HEK293 (cell line): ENCODE data around the gene PTK7.

Source experiments
- BCL11B ChIP-seq: fragments of 450-650 bp; formaldehyde crosslinking; IDR thresholded peaks from 2 replicates; pipeline ENCODE4 v1.5.1; 2016; ENCODE audit warnings: low read depth, missing biosample characterization, missing genetic modification characterization
- ELK4 ChIP-seq: IDR thresholded peaks from 2 replicates; pipeline ENCODE4 v1.6.1; 2011; ENCODE audit warnings: mild to moderate bottlenecking, low read depth, low read length, borderline replicate concordance
- FEZF1 ChIP-seq: fragments of 450-650 bp; formaldehyde crosslinking; IDR thresholded peaks from 2 replicates; pipeline ENCODE4 v1.5.1; 2016; ENCODE audit warnings: missing biosample characterization, missing genetic modification characterization
- KLF17 ChIP-seq: fragments of 450-650 bp; formaldehyde crosslinking; IDR thresholded peaks from 2 replicates; pipeline ENCODE4 v1.5.1; 2016; ENCODE audit warnings: missing biosample characterization, missing genetic modification characterization
- MZF1 ChIP-seq: fragments of 450-650 bp; formaldehyde crosslinking; IDR thresholded peaks from 2 replicates; pipeline ENCODE4 v1.5.1; 2017; ENCODE audit warnings: missing biosample characterization, missing genetic modification characterization, borderline replicate concordance
- REPIN1 ChIP-seq: fragments of 450-650 bp; formaldehyde crosslinking; IDR thresholded peaks from 2 replicates; pipeline ENCODE4 v1.5.1; 2017; ENCODE audit warnings: missing biosample characterization, missing genetic modification characterization, low read depth
- SETDB1 ChIP-seq: IDR thresholded peaks from one replicate; pipeline ENCODE4 v1.6.1; 2017; ENCODE audit warnings: mild to moderate bottlenecking, low read length, moderate library complexity, mixed read lengths; ENCODE audit not compliant: insufficient read length
- ZBTB10 ChIP-seq: fragments of 450-650 bp; formaldehyde crosslinking; IDR thresholded peaks from 2 replicates; pipeline ENCODE4 v1.5.1; 2016; ENCODE audit warnings: missing biosample characterization, missing genetic modification characterization
- ZBTB21 ChIP-seq: fragments of 450-650 bp; formaldehyde crosslinking; IDR thresholded peaks from 2 replicates; pipeline ENCODE4 v1.5.1; 2017; ENCODE audit warnings: missing biosample characterization, missing genetic modification characterization
- ZBTB48 ChIP-seq: fragments of 450-650 bp; formaldehyde crosslinking; IDR thresholded peaks from 2 replicates; pipeline ENCODE4 v1.5.1; 2016; ENCODE audit warnings: missing biosample characterization, missing genetic modification characterization
- ZFP3 ChIP-seq: fragments of 450-650 bp; formaldehyde crosslinking; IDR thresholded peaks from 2 replicates; pipeline ENCODE4 v1.5.1; 2016; ENCODE audit warnings: low read depth, missing biosample characterization, missing genetic modification characterization
- ZFP69B ChIP-seq: fragments of 450-650 bp; formaldehyde crosslinking; IDR thresholded peaks from 2 replicates; pipeline ENCODE4 v1.5.1; 2016; ENCODE audit warnings: missing biosample characterization, missing genetic modification characterization
- ZNF132 ChIP-seq: fragments of 450-650 bp; formaldehyde crosslinking; IDR thresholded peaks from 2 replicates; pipeline ENCODE4 v1.5.1; 2017; ENCODE audit warnings: missing biosample characterization, missing genetic modification characterization, borderline replicate concordance
- ZNF157 ChIP-seq: fragments of 450-650 bp; formaldehyde crosslinking; IDR thresholded peaks from 2 replicates; pipeline ENCODE4 v1.5.1; 2016; ENCODE audit warnings: missing biosample characterization, missing genetic modification characterization
- ZNF175 ChIP-seq: fragments of 450-650 bp; formaldehyde crosslinking; IDR thresholded peaks from 2 replicates; pipeline ENCODE4 v1.5.1; 2016; ENCODE audit warnings: missing biosample characterization, missing genetic modification characterization
- ZNF2 ChIP-seq: fragments of 450-650 bp; formaldehyde crosslinking; IDR thresholded peaks from 2 replicates; pipeline ENCODE4 v1.5.1; 2016; ENCODE audit warnings: missing biosample characterization, missing genetic modification characterization
- ZNF302 ChIP-seq: fragments of 450-650 bp; formaldehyde crosslinking; IDR thresholded peaks from 2 replicates; pipeline ENCODE4 v1.5.1; 2016; ENCODE audit warnings: missing biosample characterization, missing genetic modification characterization, low read depth
- ZNF311 ChIP-seq: fragments of 450-650 bp; formaldehyde crosslinking; IDR thresholded peaks from 2 replicates; pipeline ENCODE4 v1.5.1; 2017; ENCODE audit warnings: missing biosample characterization, missing genetic modification characterization, borderline replicate concordance
- ZNF354C ChIP-seq: fragments of 450-650 bp; formaldehyde crosslinking; IDR thresholded peaks from 2 replicates; pipeline ENCODE4 v1.5.1; 2016; ENCODE audit warnings: missing biosample characterization, missing genetic modification characterization, low read depth, borderline replicate concordance
- ZNF366 ChIP-seq: fragments of 450-650 bp; formaldehyde crosslinking; conservative IDR thresholded peaks from 2 replicates; pipeline ENCODE4 v1.5.1; 2016; ENCODE audit warnings: missing biosample characterization, missing genetic modification characterization
- ZNF580 ChIP-seq: fragments of 450-650 bp; formaldehyde crosslinking; IDR thresholded peaks from 2 replicates; pipeline ENCODE4 v1.5.1; 2016; ENCODE audit warnings: missing biosample characterization, missing genetic modification characterization
- ZNF623 ChIP-seq: fragments of 450-650 bp; formaldehyde crosslinking; IDR thresholded peaks from 2 replicates; pipeline ENCODE4 v1.5.1; 2016; ENCODE audit warnings: missing biosample characterization, missing genetic modification characterization
- ZNF704 ChIP-seq: fragments of 450-650 bp; formaldehyde crosslinking; IDR thresholded peaks from 2 replicates; pipeline ENCODE4 v1.5.1; 2016; ENCODE audit warnings: missing biosample characterization, missing genetic modification characterization
- ZNF830 ChIP-seq: fragments of 450-650 bp; IDR thresholded peaks from 2 replicates; pipeline ENCODE4 v1.5.0; 2018; ENCODE audit warnings: missing biosample characterization, missing genetic modification characterization, low read depth, mild to moderate bottlenecking, moderate library complexity
- ZNF837 ChIP-seq: fragments of 450-650 bp; formaldehyde crosslinking; IDR thresholded peaks from 2 replicates; pipeline ENCODE4 v1.5.1; 2016; ENCODE audit warnings: missing biosample characterization, missing genetic modification characterization
- TF ChIP-seq, protein P1 (sequence below): fragments of 450-650 bp; formaldehyde crosslinking; IDR thresholded peaks from 2 replicates; pipeline ENCODE4 v1.5.1; 2016; ENCODE audit warnings: missing biosample characterization, missing genetic modification characterization
- TF ChIP-seq, protein P2 (sequence below): fragments of 450-650 bp; formaldehyde crosslinking; optimal IDR thresholded peaks from 2 replicates; pipeline ENCODE3; 2016; ENCODE audit warnings: missing biosample characterization, mild to moderate bottlenecking, missing genetic modification characterization
- TF ChIP-seq, protein P3 (sequence below): fragments of 450-650 bp; formaldehyde crosslinking; IDR thresholded peaks from 2 replicates; pipeline ENCODE4 v1.5.1; 2016; ENCODE audit warnings: missing biosample characterization, missing genetic modification characterization, borderline replicate concordance

PTK7 gene

DNA sequence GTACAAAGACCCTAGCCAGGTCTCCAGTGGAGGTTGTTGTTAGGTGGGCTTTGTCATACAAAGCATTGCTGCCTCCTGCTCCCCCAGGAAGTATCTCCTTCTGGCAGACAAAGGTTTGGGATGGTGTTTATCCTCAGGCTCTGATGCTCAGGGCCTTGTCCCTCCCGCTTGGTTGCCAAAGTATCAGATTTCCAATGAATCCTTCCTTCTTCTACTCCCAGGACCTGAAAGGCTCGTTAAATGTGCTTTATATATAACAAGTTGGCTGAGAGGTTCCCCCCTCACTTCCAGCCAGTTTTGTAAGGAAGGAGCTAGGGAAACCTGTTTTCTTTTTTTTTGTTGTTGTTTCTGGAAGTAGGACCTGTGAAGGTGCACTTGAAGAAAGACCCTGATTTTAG lies 14.4 kb downstream of the PTK7 start (continued):
- TF ChIP-seq ZNF311 (no peak), BCL11B (peak; percentile 52; the same call in 1 of the 2 replicates), ZNF157 (tag by site-specific recombination) (no peak), ZNF354C (tag by site-specific recombination) (no peak), ZBTB10 (tag by site-specific recombination) (no peak), ZNF580 (tag by site-specific recombination) (0 out of 2 replicates have a peak, but pooled peaks have one; percentile 10), SETDB1 (no peak), ZNF623 (tag by site-specific recombination) (no peak), FEZF1 (tag by site-specific recombination) (peak; percentile 77), ZNF830 (tag by site-specific recombination) (no peak), ZNF366 (tag by site-specific recombination) (peak; percentile 80), MZF1 (tag by site-specific recombination) (peak; percentile 63), ELK4 (no peak), ZNF302 (no peak), KLF17 (tag by site-specific recombination) (no peak), ZBTB21 (no peak), ZNF2 (tag by site-specific recombination) (no peak), ZNF132 (tag by site-specific recombination) (no peak), ZFP69B (no peak), ZFP3 (no peak), ZNF704 (tag by site-specific recombination) (no peak), ZNF175 (tag by site-specific recombination) (no peak), REPIN1 (no peak), ZBTB48 (tag by site-specific recombination) (0 out of 2 replicates have a peak, but pooled peaks have one; percentile 23), ZNF837 (tag by site-specific recombination) (no peak)
- TF ChIP-seq, protein P1, sequence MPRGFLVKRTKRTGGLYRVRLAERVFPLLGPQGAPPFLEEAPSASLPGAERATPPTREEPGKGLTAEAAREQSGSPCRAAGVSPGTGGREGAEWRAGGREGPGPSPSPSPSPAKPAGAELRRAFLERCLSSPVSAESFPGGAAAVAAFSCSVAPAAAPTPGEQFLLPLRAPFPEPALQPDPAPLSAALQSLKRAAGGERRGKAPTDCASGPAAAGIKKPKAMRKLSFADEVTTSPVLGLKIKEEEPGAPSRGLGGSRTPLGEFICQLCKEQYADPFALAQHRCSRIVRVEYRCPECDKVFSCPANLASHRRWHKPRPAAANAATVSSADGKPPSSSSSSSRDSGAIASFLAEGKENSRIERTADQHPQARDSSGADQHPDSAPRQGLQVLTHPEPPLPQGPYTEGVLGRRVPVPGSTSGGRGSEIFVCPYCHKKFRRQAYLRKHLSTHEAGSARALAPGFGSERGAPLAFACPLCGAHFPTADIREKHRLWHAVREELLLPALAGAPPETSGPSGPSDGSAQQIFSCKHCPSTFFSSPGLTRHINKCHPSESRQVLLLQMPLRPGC = no peak
- TF ChIP-seq, protein P2, sequence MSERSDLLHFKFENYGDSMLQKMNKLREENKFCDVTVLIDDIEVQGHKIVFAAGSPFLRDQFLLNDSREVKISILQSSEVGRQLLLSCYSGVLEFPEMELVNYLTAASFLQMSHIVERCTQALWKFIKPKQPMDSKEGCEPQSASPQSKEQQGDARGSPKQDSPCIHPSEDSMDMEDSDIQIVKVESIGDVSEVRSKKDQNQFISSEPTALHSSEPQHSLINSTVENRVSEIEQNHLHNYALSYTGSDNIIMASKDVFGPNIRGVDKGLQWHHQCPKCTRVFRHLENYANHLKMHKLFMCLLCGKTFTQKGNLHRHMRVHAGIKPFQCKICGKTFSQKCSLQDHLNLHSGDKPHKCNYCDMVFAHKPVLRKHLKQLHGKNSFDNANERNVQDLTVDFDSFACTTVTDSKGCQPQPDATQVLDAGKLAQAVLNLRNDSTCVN (tag by site-specific recombination) = no peak
- TF ChIP-seq, protein P3, sequence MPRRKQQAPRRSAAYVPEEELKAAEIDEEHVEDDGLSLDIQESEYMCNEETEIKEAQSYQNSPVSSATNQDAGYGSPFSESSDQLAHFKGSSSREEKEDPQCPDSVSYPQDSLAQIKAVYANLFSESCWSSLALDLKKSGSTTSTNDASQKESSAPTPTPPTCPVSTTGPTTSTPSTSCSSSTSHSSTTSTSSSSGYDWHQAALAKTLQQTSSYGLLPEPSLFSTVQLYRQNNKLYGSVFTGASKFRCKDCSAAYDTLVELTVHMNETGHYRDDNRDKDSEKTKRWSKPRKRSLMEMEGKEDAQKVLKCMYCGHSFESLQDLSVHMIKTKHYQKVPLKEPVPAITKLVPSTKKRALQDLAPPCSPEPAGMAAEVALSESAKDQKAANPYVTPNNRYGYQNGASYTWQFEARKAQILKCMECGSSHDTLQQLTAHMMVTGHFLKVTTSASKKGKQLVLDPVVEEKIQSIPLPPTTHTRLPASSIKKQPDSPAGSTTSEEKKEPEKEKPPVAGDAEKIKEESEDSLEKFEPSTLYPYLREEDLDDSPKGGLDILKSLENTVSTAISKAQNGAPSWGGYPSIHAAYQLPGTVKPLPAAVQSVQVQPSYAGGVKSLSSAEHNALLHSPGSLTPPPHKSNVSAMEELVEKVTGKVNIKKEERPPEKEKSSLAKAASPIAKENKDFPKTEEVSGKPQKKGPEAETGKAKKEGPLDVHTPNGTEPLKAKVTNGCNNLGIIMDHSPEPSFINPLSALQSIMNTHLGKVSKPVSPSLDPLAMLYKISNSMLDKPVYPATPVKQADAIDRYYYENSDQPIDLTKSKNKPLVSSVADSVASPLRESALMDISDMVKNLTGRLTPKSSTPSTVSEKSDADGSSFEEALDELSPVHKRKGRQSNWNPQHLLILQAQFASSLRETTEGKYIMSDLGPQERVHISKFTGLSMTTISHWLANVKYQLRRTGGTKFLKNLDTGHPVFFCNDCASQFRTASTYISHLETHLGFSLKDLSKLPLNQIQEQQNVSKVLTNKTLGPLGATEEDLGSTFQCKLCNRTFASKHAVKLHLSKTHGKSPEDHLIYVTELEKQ (tag by site-specific recombination) = no peak
